ENCODE data around the gene TMEM135.

TMEM135 gene

DNA sequence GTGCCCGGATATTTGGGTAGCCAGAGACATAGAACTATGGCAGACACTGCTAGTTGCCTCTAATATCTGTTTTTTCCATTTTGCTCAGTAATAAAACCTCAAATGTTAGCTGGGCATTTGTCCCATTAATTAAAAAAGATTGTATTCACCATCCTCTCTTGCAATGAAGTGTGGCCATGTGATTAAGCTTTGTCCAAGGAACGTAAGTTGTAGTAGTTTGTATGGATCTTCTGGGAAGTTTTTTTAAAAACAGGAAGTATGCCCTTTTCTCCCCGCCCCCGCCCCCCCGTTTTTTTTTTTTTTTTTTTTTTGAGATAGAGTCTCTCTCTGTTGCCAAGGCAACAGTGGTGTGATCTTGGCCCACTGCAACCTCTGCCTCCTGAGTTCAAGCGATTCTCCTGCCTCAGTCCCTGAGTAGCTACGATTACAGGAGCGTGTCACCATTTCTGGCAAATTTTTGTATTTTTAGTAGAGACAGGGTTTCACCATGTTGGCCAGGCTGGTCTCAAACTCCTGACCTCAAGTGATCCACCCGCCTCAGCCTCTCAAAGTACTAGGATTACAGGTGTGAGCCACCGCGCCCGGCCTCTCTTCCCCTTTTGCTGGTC lies 1.7 kb upstream of the TMEM135 start:
- TF ChIP-seq, protein P1, sequence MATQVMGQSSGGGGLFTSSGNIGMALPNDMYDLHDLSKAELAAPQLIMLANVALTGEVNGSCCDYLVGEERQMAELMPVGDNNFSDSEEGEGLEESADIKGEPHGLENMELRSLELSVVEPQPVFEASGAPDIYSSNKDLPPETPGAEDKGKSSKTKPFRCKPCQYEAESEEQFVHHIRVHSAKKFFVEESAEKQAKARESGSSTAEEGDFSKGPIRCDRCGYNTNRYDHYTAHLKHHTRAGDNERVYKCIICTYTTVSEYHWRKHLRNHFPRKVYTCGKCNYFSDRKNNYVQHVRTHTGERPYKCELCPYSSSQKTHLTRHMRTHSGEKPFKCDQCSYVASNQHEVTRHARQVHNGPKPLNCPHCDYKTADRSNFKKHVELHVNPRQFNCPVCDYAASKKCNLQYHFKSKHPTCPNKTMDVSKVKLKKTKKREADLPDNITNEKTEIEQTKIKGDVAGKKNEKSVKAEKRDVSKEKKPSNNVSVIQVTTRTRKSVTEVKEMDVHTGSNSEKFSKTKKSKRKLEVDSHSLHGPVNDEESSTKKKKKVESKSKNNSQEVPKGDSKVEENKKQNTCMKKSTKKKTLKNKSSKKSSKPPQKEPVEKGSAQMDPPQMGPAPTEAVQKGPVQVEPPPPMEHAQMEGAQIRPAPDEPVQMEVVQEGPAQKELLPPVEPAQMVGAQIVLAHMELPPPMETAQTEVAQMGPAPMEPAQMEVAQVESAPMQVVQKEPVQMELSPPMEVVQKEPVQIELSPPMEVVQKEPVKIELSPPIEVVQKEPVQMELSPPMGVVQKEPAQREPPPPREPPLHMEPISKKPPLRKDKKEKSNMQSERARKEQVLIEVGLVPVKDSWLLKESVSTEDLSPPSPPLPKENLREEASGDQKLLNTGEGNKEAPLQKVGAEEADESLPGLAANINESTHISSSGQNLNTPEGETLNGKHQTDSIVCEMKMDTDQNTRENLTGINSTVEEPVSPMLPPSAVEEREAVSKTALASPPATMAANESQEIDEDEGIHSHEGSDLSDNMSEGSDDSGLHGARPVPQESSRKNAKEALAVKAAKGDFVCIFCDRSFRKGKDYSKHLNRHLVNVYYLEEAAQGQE (IDR thresholded peaks at IDR 0.05; ENCODE audit: insufficient read depth in 1 of 2, low read depth in 2 of 2, low read length in 2 of 2): no peak
- no peak for TF ChIP-seq SIN3A (IDR thresholded peaks at IDR 0.05; ENCODE audit: borderline replicate concordance, insufficient read depth, low read length)
- no peak for TF ChIP-seq TAF1 (IDR thresholded peaks at IDR 0.05; ENCODE audit: borderline replicate concordance, insufficient read depth, low read length)
- TF ChIP-seq FOXP2 (optimal IDR thresholded peaks at IDR 0.05; ENCODE audit: borderline replicate concordance, extremely low read depth, extremely low read length, insufficient read depth): no peak
- TF ChIP-seq POLR2AphosphoS5 (IDR thresholded peaks at IDR 0.05; ENCODE audit: low read depth, low read length): no peak

- no peak for TF ChIP-seq SIN3A (IDR thresholded peaks at IDR 0.05; ENCODE audit: borderline replicate concordance, insufficient read depth, low read length)
- TF ChIP-seq, protein P1 (IDR thresholded peaks at IDR 0.05; ENCODE audit: insufficient read depth in 1 of 2, low read depth in 2 of 2, low read length in 2 of 2): no peak
- no peak for TF ChIP-seq FOXP2 (optimal IDR thresholded peaks at IDR 0.05; ENCODE audit: borderline replicate concordance, extremely low read depth, extremely low read length, insufficient read depth)
- no peak for TF ChIP-seq TAF1 (IDR thresholded peaks at IDR 0.05; ENCODE audit: borderline replicate concordance, insufficient read depth, low read length)
- no peak for TF ChIP-seq POLR2AphosphoS5 (IDR thresholded peaks at IDR 0.05; ENCODE audit: low read depth, low read length)
These were observed 831 bp upstream of the TMEM135 start for GRCh38 chr11:87036756-87037449.

DNA sequence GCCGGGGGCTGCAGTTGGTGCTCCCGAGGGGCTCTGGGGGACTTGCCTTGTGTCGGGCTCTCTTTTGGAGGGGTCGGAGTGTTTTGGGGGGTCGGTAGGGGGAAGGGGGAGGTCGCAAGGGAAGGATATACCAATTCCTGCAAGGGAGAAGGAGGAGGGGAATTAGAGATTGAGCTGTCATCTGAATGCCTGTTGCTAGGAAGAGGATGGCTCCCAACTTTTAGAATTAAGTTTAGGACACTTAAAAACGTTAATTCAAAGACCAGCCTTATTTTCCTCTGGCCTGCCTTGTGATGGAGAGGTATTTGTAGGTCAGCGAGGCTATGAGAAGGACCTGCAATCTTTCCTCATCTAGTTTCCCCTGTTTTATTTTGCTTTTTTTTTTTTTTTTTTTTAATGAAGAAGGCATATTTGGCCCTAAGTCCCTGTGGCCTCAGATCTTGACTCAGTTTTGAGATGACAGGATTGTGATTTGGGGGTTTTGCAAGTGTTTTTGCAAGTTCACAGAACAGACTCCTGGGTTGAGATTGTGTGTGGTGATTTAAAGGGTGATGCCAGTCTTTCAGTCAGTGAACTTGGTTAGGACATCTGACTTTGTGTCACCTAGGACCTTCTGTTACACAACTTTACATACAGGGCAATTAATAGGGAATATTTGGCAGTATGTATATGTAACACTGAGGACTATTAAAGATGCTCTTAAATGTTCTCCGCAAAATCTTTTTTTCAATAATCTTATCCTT lies 672 bp downstream of the TMEM135 start:
- TF ChIP-seq TAF1 (IDR thresholded peaks at IDR 0.05; ENCODE audit: borderline replicate concordance, insufficient read depth, low read length) (no peak), SIN3A (IDR thresholded peaks at IDR 0.05; ENCODE audit: borderline replicate concordance, insufficient read depth, low read length) (no peak), FOXP2 (optimal IDR thresholded peaks at IDR 0.05; ENCODE audit: borderline replicate concordance, extremely low read depth, extremely low read length, insufficient read depth) (no peak), POLR2AphosphoS5 (IDR thresholded peaks at IDR 0.05; ENCODE audit: low read depth, low read length) (no peak)

- TF ChIP-seq FOXP2 (optimal IDR thresholded peaks at IDR 0.05; ENCODE audit: borderline replicate concordance, extremely low read depth, extremely low read length, insufficient read depth) (no peak), TAF1 (IDR thresholded peaks at IDR 0.05; ENCODE audit: borderline replicate concordance, insufficient read depth, low read length) (no peak), POLR2AphosphoS5 (IDR thresholded peaks at IDR 0.05; ENCODE audit: low read depth, low read length) (no peak), SIN3A (IDR thresholded peaks at IDR 0.05; ENCODE audit: borderline replicate concordance, insufficient read depth, low read length) (no peak)
- TF ChIP-seq, protein P1 (IDR thresholded peaks at IDR 0.05; ENCODE audit: insufficient read depth in 1 of 2, low read depth in 2 of 2, low read length in 2 of 2): no peak
These were observed 1.6 kb downstream of the TMEM135 start for GRCh38 chr11:87039371-87039770.

GRCh38 chr11:87043894-87044293 lies 6.2 kb downstream of the TMEM135 start:
- TF ChIP-seq TAF1 (IDR thresholded peaks at IDR 0.05; ENCODE audit: borderline replicate concordance, insufficient read depth, low read length): no peak

Measured in PFSK-1 (cell line).